GM08714 (cell line): ENCODE results near the gene C5AR2.
"Not testable (repeated sequence)": the region's sequence is repeated elsewhere in the genome, so short reads cannot be mapped to it uniquely, and the experiment has no call there.

ENCODE experiments used
- H3K4me3 ChIP-seq: fragments of 200-500 bp; sonication (Bioruptor generic); 2 replicates; pipeline ENCODE4 v1.5.1; 2014; ENCODE audit warnings: mild to moderate bottlenecking, low read length, inconsistent platforms
- ZNF274 ChIP-seq: IDR thresholded peaks from 2 replicates; pipeline ENCODE4 v1.6.1; 2012; ENCODE audit warnings: mild to moderate bottlenecking, low read depth, low read length

C5AR2 gene

DNA sequence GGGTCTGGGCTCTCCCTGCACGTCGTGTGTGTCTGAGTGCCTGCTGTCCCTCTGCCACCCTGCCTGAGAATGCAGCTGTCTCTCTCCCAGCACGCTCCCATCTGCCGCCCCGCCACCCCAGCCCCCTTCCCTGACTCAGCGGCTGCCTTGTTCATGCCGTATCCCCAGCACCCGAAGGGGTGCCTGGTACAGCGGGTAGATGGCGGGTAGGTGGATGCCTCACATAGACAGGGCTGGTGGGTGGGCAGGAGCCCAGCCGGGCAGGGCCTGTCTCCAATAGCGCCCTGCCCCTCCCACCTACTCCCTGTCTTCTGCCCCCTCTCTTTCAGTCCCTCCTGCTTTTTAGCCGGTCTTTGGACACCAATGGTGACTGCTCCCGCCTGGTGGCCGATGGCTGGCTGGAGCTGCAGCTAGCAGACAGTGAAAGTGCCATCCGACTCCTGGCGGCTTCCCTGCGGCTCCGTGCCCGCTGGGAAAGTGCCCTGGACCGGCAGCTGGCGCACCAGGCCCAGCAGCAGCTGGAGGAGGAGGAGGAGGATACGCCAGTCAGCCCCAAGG, 47.5 kb downstream of the C5AR2 start:
- H3K4me3 ChIP-seq: no peak overlapping the region
- no peak for TF ChIP-seq ZNF274

DNA sequence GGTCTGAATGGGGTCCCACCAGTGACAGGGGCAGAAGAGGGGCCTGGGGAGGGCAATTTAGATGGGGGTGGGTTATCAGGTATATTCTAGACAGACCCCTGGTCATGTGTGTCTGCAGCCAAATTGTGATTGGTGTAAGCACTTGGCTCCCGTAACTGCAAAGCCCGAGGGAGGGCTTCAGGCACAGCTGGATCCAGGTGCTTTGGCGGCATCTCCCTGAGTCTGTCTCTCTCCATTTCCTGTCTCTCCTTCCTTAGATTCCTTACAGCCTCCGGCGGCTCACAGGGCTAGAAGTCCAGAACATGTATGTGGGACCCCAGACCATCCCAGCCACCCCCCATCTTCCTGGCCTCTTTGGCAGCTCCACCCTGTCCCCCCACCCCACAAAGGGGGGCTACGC, 48.6 kb downstream of the C5AR2 start:
- no peak overlapping the region for H3K4me3 ChIP-seq
- TF ChIP-seq ZNF274: no peak

DNA sequence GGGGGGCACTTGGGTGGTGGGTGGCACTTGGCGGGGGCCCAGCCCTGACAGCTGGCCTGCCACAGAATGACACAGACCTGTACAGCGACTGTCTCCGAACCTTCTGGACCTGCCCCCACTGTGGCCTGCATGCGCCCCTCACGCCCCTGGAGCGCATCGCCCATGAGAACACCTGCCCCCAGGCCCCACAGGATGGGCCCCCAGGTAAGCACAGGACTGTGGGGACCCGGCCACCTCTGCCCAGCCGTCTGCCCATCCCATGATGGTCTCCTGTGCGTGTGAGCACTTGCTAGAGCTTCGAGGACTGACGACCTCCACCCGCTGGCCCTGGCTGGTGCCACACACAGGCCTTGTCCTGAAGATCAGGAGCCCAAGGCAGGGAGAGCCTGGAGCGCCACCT, 49.1 kb downstream of the C5AR2 start:
- no peak overlapping the region for H3K4me3 ChIP-seq
- no peak for TF ChIP-seq ZNF274

DNA sequence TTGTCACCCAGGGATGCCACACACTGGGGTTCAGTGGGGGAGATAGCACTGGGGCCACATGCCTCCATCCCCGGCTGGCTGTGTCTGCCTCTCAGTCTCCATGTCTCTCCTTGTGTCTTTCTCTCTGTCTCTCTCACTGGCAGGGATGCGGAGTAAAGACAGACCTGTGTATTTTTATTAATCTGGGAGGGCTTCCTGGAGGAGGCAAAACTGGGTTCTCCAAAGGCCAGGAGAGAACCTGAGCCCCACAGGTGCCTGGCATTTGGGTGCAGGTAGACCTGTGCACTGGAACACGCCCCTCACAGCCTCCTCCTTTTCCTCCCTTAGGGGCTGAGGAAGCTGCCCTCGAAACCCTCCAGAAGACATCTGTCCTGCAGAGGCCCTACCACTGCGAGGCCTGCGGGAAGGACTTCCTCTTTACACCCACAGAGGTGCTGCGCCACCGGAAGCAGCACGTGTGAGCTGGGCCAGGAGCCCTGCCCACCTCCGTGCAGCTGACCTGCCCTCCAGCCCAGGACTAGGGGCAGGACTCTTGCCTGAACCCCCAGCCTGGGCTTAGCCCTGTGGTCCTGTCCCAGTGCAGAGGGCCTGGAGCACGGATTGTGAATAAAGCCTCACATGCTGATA, 49.8 kb downstream of the C5AR2 start:
- no peak for TF ChIP-seq ZNF274

DNA sequence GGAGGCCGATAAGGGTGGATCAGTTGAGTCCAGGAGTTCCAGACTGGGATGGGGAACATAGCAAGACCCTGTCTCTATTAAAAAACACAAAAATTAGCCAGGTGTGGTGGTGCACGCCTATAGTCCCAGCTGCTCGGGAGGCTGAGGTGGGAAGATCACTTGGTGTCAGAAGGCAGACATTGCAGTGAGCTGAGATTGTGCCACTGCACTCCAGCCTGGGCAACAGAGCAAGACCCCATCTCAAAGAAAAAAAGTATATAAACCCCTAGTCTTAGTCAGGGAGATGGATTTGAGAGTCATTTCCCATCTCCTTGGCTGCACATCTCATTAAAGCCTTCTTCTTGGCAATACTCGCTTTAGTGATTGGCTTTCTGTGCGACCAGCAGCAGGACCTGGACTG, 51.9 kb downstream of the C5AR2 start:
- H3K4me3 ChIP-seq: not testable (repeated sequence)

More for the DNA sequence above, 49.8 kb downstream of the C5AR2 start:
- H3K4me3 ChIP-seq: no peak overlapping the region

DNA sequence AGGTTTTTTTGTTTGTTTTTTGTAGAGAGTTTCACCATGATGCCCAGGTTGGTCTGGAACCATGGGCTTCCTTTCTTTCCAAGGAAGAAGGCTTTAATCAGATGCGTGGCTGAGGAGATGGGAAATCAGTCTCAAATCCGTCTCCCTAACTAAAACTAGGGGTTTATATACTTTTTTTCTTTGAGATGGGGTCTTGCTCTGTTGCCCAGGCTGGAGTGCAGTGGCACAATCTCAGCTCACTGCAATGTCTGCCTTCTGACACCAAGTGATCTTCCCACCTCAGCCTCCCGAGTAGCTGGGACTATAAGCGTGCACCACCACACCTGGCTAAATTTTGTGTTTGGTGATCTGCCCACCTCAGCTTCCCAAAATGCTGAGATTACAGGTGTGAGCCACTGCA, 52.6 kb downstream of the C5AR2 start:
- not testable (repeated sequence) for H3K4me3 ChIP-seq

DNA sequence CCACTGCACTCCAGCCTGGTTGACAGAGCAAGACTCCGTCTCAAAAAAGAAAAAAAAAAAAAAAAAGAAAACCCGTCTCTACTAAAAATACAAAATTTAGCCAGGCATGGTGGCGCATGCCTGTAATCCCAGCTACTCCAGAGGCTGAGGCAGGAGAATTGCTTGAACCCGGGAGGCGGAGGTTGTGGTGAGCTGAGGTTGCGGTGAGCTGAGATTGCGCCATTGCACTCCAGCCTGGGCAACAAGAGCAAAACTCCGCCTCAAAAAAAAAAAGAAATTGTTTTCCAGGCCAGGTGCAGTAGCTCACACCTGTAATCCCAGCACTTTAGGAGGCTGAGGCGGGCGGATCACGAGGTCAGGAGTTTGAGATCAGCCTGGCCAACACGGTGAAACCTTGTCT, 54.6 kb downstream of the C5AR2 start:
- not testable (repeated sequence) for H3K4me3 ChIP-seq

DNA sequence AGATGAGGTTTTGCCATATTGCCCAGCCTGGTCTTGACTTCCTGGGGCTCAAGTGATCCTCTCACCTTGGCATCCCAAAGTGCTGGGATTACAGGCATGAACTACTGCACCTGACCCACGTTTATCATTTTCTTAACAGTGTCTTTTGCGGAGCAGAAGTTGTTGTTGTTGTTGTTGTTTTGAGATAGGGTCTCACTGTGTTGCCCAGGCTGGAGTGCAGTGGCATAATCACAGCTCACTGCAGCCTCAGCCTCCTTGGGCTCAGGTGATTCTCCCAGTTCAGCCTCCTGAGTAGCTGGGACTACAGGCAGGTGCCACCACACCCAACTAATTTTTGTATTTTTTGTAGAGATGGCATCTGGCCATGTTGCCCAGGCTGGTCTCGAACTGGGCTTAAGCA, 55.6 kb downstream of the C5AR2 start:
- H3K4me3 ChIP-seq: not testable (repeated sequence)

DNA sequence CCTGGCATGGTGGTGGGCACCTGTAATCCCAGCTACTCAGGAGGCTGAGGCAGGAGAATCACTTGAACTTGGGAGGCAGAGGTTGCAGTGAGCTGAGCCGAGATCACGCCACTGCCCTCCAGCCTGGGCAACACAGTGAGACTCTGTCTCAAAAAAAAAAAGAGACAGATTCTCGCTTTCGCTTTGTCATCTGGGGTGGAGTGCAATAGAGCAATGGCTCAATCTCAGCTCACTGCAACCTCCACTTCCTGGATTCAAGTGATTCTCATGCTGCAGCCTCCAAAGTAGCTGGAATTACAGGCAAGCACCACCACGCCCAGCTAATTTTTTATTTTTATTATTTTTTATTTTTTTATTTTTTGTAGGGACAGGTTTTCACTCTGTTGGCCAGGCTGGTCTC, 56.7 kb downstream of the C5AR2 start:
- not testable (repeated sequence) for H3K4me3 ChIP-seq

DNA sequence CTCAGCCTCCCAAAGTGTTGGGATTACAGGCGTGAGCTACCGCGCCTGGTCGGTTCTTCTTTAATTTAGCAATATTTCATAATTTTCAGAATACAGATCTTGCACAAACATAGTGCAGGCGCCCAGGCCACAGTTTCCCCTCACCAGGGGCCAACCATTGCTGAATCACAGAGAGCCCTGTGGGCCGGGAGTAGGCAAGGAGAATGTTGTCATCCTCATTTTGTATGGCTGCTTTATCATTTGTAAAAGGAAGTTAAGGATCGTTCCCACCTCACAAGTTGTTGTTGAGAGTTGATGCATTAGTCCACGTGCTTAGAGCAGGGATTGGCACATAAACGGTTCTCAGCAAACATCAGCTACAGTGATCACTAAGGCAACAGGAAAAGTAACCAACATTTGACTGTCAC, 57.2 kb downstream of the C5AR2 start:
- no peak overlapping the region for H3K4me3 ChIP-seq
- no peak for TF ChIP-seq ZNF274

DNA sequence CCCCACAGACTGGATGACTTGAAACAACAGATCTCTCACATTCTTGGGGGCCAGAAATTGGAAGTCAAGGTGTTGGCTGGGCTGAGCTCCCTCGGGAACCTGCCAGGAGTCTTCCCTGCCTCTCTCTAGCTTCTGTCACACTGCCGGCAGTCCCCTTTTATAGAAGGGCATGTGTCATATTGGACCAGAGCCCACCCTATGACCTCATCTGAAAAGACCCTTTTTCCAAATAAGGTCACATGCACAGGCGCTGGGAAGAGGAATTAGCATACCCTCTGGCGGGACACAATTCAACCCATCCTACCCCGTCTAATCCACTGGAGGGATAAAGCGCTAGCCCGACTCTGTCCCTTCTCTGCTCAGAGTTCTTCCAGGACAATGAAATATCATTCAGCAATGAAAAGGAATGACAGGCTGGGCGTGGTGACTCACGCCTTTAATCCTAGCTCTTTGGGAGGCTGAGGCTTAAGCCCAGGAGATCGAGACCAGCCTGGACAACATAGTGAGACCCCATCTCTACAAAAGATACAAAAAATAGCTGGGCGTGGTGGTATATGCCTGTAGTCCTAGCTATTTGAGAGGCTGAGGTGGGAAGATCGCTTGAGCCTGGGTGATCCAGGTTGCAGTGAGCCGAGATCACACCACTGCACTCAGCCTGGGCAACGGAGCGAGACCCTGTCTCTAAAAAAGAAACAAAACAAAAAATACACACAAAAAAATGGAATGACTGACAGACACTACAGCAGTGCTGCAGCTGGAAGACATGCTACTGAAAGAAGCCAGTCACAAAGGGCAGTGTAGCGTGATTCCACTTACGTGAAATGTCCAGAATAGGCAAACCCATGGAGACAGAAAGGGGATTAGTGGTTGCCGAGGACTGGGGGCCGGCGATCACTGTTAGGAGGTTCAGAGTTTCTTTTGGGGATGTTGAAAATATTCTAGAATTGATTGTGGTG, 58.8 kb downstream of the C5AR2 start:
- no peak for TF ChIP-seq ZNF274
- H3K4me3 ChIP-seq: no peak overlapping the region

DNA sequence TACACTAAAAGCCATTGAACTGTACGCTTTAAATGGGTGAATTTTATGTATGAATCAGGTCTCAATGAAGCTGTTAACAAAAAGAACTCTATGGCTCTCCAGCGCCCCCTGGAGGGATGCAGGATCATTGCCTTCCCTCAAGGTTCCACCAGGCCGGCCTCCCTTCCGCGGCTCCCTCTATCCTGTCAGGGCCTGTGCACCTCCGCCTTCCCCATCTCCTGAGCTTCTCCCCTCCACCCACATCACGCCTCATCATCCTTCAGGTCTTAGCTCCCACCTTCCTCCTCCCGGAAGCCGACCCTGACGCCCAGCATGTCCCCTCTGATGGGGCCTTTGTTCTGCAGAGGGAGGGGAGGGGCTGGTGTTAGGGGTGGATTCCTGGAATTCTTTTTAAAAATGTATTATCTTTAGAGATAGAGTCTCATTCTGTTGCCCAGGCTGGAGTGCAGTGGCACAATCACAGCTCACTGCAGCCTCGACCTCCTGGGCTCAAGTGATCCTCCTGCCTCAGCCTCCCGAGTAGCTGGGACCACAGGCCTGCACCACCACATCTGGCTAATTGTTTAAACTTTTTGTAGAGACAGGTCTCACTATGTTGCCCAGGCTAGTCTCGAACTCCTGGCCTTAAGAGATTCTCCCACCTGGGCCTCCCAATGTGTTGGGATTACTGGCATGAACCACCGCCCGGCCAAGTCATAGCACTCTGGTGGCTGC, 59.7 kb downstream of the C5AR2 start:
- TF ChIP-seq ZNF274: no peak
- H3K4me3 ChIP-seq: no peak overlapping the region
